GM18951 (cell line): ENCODE results near the gene NPW.

Experiments used
- POLR2A ChIP-seq: IDR thresholded peaks from 4 replicates; pipeline ENCODE4 v1.6.1; 2011; ENCODE audit warnings: mild to moderate bottlenecking; ENCODE audit not compliant: insufficient read length, insufficient read depth; ENCODE audit errors: extremely low read depth
- in situ Hi-C: fragments of 300-500 bp; cut with MboI; formaldehyde crosslinking; loops from one replicate; pipeline ENCODE4 v1.12.0; 2022; ENCODE audit warnings: low sequenced_read_pairs, mixed read lengths, inconsistent platforms; ENCODE audit not compliant: unreplicated experiment

The NPW gene

GRCh38 chr16:2056681-2057407, 37.3 kb downstream of the NPW start:
- in situ Hi-C loops: no loop called here
- TF ChIP-seq POLR2A: no peak

DNA sequence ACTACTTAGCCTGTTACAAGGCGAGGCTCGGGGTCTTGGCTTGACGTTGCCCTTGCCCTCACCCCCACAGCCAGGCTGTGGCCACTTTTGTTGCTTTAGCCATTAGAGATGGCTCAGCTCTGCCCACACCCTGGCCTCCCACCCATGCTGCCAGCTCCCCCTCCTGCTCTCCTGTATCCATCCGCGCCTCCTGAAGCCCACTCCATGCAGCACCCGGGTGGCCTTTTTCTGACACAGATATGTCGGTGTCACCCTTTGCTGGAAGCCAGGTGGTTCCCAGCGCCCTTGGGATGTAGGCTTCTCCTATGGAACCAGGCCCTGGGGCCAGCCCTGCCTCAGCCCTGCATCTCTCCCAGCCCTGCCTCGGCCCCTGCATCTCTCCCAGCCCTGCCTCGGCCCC, 37.9 kb downstream of the NPW start:
- TF ChIP-seq POLR2A: no peak
- in situ Hi-C loops: no loop called here

DNA sequence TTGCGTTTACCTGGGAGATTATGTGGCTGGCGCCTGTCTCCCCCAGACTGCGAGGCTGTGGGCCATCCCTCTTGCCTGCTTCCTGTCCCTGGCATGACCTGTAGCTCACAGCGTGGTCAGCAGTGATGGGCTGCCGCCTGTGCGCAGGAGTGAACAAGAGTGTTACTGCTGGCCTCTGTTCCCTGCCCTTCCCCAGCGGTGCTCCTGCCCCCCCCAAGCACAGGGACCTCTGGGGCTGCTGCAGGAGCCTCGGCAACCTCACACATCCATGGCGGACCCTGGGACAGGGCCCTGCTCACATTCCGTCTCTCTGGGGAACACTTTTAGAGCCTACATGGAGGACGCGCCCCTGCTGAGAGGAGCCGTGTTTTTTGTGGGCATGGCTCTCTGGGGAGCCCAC, 38.8 kb downstream of the NPW start:
- no peak for TF ChIP-seq POLR2A
- in situ Hi-C loops: no loop called here

GRCh38 chr16:2058872-2059271, 39.3 kb downstream of the NPW start:
- in situ Hi-C loops: no loop called here
- no peak for TF ChIP-seq POLR2A

DNA sequence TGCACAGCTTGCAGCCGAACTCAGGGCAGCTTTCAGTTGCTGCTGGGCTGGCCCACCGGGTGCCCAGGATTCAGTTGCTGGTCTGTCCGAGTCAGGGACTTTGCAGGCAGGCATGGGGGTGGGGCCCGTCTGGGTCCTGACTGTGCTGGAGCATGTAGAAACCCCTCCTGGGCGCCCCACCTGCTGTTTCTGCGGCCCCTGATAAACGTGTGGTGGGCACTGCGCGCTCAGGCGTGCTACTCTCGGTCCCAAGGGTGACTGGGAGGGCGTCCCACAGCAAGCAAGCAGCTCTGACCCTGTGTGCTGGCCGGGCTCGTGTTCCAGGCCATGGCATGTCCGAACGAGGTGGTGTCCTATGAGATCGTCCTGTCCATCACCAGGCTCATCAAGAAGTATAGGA, 40.8 kb downstream of the NPW start:
- TF ChIP-seq POLR2A: no peak
- in situ Hi-C loops: no loop called here

DNA sequence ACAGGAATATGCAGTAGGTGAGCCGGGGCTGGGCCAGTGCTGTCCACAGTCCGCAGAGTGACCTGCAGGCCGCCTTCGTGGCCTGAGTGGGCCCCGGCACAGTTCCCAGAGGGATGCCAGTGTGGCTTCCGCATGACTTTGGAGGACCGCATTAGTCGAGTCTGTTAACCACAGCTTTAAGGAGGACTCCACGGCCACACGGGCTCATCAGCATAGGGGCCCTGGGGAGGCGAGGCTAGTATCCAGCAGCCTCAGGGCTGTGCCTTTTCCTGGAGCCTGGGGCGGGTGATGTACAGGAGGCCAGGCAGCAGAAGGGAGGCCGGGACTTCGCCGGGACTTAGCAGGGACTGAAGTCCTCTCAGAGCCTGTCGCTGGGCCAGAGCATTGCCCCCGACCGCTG, 41.4 kb downstream of the NPW start:
- no peak for TF ChIP-seq POLR2A
- in situ Hi-C loops: no loop called here

DNA sequence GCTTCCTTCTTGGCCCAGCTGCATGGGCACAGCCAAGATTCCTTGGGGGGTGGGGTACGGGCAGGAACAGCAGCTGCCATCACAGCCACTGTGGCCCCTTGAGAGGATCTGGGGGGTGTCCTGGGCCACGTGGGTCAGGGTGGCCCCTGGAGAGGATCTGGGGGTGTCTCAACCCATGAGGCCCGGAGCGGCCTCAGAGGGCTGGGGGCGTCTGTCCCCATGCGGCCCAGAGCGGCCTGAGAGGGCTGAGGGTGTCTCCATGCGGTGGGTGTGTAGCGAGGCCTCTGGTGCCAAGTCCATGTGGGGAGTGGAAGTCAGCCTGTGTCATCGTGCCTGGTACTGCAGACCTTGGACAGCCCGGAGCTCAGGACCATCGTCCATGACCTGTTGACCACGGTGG, 41.9 kb downstream of the NPW start:
- no peak for TF ChIP-seq POLR2A
- in situ Hi-C loops: no loop called here

DNA sequence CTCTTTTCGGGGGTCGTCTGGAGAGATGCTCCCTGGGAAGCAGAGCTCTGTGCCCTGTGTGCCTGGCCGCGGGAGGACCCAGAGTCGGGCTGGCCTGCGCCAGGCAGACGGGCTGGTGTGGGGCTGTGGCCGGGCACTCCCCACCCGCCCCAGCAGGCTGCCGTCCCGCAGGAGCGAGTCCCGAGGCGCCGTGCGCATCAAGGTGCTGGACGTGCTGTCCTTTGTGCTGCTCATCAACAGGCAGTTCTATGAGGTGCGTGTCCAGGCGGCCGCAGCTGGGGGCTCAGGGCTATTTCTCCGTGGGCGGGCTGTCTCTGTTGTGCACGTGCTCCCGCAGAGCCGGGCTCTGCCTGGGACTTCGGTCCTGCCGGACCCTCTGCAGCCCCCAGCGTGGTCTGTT, 43.2 kb downstream of the NPW start:
- in situ Hi-C loops: no loop called here
- TF ChIP-seq POLR2A: no peak

DNA sequence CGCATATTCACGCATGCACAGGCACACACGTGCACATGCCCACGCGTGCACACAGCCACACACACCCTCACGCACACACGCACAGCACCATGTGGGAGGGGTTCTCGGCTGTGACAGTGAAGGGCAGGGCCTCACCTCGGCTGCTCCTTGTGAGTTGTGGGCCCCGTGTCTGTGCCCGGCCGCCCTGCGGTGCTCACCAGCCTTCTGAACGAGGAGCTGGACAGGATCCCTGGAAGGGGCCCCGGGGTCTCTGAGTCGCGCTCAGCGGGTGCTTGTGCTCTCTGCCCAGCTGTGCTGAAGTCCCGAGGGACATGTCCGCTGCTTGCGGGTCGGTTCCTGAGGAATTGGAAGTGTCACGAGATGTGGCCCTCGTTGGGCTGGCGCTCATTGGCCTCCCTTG, 44.3 kb downstream of the NPW start:
- in situ Hi-C loops: no loop called here
- no peak for TF ChIP-seq POLR2A

DNA sequence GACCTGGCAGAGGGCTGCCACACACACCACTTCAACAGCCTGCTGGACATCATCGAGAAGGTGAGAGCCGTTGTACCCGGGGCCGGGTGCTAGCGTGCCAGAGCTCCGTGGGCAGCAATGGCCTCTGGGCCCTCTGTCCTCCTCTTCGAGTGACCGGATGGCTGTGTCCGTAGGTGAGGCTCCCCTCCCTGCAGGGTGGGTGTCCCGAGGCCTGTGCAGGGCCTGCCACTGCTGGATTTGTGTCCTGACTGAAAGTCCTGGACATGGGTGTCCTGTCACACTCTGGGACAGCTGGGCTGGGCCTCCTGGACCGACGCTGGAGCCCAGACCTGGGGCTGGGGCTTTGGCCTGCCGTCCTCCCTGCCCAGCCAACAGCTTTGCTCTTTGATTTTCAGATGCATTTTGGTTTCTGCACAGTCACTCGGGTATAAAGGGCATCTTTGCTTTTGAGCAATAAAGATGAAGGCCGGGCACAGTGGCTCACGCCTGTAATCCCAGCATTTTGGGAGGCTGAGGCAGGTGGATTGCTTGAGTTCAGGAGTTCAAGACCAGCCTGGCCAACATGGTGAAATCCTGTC, 44.9 kb downstream of the NPW start:
- TF ChIP-seq POLR2A: no peak
- in situ Hi-C loops: no loop called here

- no peak for TF ChIP-seq POLR2A
These were observed 46.6 kb downstream of the NPW start for GRCh38 chr16:2066139-2066538.

More at GRCh38 chr16:2066139-2066538, 46.6 kb downstream of the NPW start:
- in situ Hi-C loops: no loop called here
